GM20000 (cell line): ENCODE results near the gene KAT14.
"Not testable (repeated sequence)": the region's sequence is repeated elsewhere in the genome, so short reads cannot be mapped to it uniquely, and the experiment has no call there.

Experiments used
- DNase-seq: peaks from one replicate; pipeline ENCODE4 v3.0.0; 2012; ENCODE audit warnings: low spot score
- TF ChIP-seq, protein P1 (sequence below): IDR thresholded peaks from 2 replicates; pipeline ENCODE4 v1.5.1; 2012; ENCODE audit warnings: mild to moderate bottlenecking, control low read depth; ENCODE audit errors: extremely low read depth, missing control alignments

The KAT14 gene

DNA sequence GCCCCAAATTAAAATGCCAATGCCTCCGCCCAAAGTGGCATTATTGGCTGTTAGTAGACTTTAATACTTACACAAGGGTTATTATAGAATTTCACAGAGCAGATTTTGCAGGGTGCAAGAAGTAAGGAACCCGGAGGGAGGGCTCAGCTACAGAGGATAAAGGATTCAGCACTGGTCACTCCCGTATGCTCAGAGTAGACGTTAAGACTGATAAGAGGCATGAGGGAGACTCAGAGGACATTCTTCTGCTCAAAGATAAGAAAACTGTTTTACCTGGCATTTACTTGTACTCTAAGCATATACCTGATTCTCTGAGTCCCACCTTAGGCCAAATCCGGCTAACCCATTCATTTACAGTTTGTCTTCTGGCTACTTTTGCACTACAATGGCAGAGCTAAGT is 43.5 kb upstream of the KAT14 start:
- no peak for DNase-seq
- TF ChIP-seq, protein P1, sequence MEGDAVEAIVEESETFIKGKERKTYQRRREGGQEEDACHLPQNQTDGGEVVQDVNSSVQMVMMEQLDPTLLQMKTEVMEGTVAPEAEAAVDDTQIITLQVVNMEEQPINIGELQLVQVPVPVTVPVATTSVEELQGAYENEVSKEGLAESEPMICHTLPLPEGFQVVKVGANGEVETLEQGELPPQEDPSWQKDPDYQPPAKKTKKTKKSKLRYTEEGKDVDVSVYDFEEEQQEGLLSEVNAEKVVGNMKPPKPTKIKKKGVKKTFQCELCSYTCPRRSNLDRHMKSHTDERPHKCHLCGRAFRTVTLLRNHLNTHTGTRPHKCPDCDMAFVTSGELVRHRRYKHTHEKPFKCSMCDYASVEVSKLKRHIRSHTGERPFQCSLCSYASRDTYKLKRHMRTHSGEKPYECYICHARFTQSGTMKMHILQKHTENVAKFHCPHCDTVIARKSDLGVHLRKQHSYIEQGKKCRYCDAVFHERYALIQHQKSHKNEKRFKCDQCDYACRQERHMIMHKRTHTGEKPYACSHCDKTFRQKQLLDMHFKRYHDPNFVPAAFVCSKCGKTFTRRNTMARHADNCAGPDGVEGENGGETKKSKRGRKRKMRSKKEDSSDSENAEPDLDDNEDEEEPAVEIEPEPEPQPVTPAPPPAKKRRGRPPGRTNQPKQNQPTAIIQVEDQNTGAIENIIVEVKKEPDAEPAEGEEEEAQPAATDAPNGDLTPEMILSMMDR: no peak

- not testable (repeated sequence) for DNase-seq
Observed at GRCh38 chr20:18100569-18100968, 37.1 kb upstream of the KAT14 start.

DNA sequence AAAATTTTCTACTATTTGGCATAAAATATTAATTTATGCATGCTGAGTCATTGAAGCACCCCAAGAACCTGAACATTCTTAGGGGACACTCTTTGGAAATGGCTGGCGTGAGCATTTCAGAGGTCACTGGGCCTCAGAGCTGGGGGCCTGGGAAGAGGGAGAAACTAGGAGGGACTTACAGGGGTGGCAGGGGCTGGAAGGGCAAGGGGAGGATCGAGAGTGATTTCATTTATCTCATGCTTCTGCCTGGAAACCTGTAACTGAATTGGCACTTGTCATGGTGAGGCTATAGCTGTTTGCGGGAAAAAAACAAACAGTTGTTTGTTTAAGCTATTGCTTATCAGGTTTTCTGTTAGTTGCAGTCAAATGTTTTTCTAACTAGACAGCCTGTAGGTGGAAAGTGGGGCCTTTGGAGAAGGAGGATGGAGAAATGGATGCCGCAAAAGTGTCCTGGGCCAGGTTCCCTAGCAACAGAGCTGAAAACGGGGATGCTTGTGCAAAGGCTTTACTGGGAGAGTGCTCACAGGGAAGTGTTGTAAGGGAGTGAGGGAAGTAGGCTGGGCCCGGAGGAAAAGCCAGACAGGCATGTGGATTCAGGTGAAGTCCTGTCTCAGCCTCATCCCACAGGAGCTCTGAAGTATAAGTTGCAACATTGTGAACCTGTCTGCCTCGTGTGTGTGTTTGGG is 36.4 kb upstream of the KAT14 start:
- TF ChIP-seq, protein P1: no peak
- no peak for DNase-seq

DNA sequence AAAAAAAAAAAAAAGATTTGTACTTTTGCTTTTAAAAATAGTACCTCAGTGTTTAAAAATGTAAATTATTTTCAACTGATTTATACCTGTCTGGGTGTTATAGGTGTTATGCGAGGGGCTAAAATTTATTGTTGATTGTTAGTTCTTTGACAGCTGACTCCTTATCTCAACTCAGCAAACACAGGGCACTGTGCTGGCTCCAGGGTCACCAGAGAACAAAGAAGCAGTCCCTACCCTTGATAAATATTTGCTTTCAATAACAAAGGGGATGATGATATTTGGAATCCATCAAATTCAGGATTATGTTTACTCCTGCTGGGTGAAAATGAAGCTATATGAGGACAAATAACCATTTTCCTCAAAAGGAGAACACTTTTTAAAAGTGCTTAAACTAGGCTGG is 34.2 kb upstream of the KAT14 start:
- TF ChIP-seq, protein P1: no peak
- DNase-seq: no peak

DNA sequence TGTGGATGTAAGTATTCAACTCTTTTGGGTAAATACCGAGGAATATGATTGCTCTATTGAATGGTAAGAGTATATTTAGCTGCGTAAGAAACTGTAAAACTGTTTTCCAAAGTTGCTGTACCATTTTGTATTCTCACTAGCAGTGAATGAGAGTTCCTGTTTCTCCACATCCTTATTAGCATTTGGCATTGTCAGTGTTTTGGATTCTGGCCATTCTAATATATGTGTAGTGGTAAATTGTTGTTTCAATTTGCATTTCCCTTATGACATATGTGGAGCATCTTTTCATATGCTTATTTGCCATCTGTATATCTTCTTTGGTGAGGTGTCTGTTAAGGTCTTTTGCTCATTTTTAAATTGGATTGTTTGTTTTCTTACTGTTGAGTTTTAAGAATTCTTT is 29.3 kb upstream of the KAT14 start:
- TF ChIP-seq, protein P1: no peak
- DNase-seq: no peak

- not testable (repeated sequence) for DNase-seq
Observed at GRCh38 chr20:18128574-18128973, 9.1 kb upstream of the KAT14 start.

DNA sequence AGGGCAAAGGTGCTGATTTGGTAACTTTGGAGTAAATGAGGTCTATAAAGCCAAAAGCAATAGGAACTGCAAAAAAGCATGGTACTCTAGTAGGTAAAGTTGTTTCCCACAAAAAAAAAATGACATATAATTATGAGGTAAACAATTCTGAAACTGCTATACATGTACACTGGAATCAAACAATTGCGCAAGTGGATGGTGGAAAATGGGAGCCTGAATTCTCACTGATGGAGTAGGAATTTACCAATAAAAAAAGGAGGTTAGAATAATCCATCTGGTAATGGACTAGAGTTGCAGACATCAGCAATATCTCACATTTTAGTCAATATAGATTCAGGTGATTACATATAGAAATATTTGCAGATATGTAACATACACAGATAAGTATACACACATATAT is 5.0 kb upstream of the KAT14 start:
- DNase-seq: no peak

GRCh38 chr20:18133962-18134361 is 3.7 kb upstream of the KAT14 start:
- no peak for DNase-seq
- TF ChIP-seq, protein P1: no peak

More for the DNA sequence above, 5.0 kb upstream of the KAT14 start:
- TF ChIP-seq, protein P1: no peak
